DMS153 (cell line): Measurements from ENCODE around the gene MMP17.

Source experiments
- DNase-seq: peaks from one replicate; lab custom pipeline; 2025; lab: John Stamatoyannopoulos, UW

The MMP17 gene

DNA sequence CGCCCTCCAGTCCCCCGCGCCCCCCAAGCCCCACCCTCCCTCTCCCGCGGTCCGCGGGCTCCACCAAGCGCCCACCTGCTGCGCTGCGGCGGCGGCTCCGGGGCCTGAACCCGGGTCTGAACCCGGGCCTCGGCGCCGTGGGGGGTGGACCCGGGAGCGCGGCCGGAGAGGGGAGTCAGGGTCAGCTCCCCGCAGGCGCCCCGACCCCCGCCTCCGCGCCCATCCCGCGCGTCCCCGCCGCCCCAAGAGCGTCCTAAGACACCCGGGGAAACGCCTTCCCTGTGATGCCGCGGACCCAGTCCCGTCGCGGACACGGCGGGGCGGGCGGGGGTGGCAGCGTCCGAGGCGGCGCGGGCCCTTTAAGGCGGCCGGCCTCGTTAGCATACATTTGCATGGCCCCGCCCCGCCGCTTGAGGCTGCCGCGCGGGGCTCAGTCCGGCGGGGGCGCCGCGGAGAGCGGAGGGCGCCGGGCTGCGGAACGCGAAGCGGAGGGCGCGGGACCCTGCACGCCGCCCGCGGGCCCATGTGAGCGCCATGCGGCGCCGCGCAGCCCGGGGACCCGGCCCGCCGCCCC, at the start of gene MMP17:
MMP17 (plus strand) TSS at position 433 of the 574 bp plus-strand sequence; CDS start at position 535, 102 bp downstream.
- no peak for DNase-seq

DNA sequence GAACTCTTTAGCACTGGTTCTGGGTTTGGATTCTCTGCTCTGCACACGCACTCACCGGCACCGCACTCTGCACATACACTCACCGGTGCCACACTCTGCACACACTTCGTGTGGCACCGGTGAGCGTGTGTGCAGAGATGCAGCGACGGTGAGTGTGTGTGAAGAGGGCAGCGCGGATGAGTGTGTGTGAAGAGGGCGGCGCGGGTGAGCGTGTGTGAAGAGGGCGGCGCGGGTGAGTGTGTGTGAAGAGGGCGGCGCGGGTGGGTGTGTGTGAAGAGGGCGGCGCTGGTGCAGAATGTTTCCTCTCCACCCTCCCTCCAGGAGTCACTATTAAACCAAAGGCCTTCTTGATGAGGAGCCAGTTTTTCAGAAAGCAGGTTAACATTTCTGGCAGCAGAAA, 49.2 kb upstream of the MMP17 start:
- DNase-seq, result no peak

DNA sequence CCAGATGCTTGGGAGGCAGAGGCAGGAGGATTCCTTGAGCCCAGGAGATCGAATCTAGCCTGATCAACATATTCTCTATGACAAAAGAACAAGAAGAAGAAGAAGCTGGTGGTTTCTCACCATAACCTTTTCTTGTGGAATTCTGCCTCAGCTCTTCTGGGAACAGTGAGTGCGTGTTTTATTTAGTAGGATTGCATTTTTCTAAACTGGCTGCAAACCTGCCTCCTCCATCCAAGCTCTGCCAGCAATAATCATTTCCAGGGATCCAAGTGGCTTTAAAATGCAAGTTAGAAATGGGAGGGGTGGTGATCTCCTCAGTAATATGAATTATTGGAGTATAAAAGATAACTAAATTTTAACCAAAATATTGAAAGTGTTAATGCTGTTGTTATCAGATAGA, 46.1 kb upstream of the MMP17 start:
- DNase-seq, result no peak

DNA sequence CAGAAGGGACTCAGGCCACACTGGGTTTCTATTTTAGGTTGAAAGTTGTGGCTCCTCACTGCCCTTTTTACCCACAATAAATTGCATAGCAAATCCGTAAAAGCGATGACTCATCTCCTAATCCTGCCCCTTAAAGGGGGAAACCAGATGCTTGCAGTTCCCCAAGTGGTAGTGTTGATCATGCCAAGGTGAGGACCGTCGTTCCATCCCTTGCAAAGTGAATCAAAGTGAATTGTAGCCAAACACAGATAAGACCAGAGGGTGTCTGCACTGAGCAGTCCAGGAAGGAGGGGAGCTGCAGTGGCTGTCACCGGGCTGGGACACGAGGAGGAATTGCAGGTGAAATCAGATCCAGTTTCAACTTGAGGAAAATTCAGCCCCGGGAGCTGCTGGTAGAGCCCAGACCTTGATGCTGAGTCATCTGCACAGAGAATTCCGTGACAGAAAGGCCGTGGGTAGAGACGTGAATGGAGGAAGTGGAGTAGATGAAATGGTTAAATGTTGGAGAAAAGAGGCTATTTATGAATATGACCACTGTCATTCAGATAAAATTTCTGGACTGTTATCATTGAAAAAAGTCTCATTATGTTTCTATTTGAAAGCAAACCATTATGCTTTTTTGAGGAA, 44.2 kb upstream of the MMP17 start:
- DNase-seq, result no peak

DNA sequence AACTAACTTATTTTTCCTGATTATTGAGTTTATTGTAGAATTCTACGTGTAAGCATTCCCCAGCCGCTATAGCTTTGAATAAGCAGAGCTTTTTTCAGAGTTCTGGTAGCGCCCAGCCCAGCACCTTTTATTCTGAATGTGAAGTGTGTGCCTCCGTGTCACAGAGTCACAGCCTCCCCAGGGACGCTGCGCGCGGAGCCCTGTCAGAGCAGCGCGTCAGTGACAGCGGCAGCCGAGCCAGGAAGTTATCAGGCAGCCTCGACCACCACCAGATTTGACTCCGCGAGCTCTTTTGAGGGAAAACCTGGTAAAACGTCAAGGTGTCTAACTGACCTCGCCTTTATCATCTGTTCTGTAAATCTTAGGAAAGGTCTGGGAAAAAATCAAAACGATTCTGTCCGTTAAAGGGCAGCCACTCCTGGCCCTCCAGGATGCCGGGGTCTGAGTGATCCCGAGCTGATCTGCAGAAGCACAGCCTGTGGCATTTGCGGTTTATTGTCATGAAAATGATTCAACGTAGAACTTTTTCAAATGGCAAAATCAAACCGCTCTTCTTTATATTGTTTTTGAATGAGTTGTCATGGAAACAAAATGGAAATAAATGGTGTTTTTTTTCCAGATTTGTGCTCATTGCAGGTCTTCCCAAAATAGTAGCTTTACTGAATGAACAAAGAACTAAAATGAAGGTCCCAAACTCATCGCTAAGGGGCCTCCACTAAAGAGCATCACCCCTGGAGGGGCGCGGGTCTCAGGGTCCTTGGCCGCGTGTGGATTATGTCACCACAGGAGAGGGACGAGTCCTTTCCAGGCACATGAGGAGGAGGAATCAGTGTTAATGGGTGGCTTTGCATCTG, 43.1 kb upstream of the MMP17 start:
- no peak for DNase-seq

DNA sequence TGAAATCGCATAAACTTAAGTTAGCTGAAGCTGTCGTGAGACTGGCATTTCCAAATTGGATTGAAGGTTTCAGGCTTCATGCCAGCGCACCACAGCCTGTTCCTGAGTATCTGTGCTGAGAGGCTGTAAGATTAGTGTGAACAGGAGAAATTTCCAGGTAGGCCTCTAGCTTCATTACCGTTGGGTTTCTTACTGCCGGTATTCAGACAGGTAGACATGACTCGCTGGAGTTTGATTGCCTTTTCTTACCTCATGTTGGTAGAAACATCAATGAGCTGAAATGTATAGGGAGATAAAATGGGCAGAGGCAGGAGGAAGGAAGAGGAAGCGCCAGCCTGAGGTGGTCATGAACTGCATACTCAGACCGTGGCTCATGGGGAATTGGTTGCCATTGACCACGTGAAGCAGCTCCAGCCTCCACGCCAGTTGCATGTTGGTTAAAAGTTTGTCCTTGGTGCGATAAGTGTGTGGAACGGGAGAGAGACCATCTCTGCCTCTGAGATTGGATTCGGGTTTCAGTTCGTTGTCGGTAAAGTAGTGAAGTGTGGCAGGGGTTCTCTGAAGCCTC, 42.3 kb upstream of the MMP17 start:
- no peak for DNase-seq

DNA sequence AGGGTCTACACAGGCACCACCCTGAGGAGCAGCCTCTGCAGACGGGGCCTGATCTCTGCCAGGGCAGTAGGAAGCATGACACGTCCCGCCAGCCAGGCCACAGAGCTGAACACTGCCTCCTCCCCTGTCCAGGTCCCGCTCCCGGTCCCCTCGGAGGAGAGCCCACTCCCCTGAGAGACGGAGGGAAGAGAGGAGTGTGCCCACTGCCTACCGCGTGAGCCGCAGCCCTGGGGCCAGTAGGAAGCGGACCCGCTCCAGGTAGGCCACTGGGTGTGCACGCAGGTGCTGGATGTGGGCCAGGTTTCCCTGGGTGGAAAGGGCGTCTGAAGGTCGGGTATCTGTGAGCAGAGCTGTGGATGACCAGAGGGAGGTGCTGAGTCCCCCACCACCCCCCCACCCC, 41.9 kb upstream of the MMP17 start:
- no peak for DNase-seq

DNA sequence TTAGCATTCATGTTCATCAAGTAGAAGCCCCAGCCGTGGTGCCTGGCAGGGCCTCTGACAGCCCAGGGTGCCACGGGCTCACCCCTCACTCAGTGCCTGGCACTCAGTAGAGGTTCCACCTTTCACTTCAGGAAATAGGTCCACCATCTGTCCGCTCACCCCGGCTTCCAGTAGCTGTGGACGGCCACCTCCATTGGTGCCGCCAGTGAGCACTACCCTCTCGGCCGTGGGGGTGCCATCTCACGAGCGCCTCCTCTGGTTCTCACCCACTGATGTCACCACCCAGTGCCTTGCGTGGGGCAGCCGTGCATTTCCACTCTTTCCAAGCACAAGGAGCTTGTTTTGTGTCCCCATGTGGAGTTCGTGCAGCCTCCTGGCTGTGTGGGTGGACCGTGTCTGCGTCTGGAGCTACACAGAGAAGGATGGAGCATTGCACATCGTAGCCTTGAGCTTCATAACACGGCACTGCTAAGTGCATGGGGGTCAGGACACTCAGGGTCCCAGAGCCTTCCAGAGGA, 41.0 kb upstream of the MMP17 start:
- DNase-seq, result no peak

DNA sequence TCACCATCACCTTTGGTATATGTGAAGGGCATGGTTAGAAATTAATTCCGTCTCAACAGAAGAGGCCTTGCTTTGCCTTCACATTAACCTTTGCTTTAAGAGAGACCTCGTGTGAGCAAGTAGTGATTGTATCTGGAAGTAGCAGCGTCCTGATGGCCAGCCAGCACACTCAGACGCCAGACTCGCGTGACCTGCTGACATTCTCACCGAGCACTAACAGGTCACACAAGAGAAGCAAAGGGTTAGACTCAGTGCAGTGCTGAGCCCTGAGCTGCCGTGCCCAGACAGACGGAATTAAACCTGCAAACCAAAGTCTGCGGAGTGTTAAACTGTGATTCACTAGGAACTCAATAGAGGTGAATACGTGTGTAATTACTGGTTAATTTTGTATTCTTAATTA, 40.1 kb upstream of the MMP17 start:
- DNase-seq, result no peak

DNA sequence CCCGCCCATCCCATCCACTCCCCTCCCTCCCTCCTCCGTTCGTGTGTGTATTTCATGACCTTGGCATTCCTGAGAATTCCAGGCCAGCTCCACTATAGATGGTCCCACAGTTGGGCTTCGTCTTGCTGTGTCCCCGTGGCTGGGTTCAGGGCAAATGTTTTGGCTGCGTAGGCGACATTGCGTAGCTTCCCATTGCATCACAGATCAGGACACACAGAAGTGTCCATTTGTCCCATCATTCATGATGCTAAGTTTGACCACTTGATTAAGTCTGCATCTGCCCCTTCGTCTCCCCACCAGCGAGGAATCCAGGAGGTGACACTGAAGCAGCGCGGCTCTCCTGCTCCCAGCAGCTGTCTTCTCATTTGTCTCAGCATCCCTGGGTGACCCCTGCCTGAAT, 38.6 kb upstream of the MMP17 start:
- DNase-seq, result no peak

DNA sequence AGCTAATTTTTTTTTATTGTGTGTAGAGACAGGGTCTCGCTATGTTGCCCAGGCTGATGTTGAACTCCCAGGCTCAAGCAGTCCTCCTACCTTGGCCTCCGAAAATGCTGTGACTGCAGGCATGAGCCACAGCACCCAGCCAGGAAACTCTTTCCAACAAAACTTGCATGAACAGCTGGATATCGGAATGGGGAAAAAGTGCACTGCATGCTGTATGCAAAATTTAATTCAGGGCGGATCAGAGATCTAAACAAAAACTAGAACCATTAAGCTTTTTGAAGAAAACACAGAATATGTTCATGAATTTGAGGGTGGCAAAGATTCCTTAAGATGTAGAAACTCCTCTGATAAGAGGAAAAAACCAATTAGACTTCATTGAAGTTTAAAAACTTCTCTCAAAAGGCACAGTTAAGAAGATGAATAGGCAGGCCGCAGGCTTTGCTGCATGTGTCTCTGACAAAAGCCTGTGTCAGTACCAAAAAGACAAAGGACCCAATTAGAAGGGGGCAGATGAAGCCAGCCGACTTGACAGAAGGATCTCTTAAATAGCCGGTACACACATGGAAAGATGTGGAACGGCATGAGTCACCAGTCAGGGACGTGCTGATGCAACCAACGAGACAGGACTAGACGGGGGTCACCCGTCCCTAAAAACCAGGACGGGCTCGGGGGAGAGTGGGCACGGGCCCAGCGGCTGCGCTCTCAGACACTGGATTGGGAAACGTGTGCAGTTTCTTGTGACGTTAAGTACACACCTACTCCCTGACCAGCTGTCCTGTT, 34.8 kb upstream of the MMP17 start:
- no peak for DNase-seq

DNA sequence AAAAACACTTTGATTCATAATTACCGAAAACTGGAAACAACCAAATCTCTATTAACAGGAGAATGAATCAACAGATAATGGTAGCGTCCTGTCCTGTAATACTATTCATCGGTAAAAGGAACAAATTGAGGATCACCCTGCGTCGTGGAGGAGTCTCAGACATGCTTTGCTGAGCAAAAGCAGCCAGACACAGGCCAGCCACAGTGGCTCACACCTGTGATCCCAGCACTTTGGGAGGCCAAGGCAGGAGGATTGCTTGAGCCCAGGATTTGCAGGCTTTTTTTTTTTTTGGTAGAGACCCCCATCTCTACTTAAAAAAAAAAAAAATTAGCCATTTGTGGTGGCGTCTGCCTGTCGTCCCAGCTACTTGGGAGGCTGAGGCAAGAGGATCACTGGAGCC, 34.1 kb upstream of the MMP17 start:
- no peak for DNase-seq

DNA sequence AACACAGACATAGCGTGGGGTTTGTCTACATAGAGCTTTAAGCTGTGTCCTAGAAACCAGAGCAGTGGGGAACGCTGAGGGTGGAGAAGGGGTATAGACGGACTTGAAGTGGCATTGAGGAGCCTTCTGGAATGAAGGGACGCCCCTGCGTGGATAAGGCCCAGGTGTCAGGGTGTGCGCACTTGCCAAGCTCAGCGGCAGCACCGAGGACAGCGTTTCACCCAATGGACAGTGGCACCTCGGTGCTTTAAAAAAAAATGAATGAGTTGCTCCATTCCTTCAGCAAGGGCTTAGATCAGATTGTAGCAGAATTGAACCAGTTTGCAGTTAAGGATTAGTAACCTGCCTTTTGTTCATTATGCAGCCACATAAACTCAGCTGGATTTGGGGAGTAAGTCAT, 33.6 kb upstream of the MMP17 start:
- no peak for DNase-seq

DNA sequence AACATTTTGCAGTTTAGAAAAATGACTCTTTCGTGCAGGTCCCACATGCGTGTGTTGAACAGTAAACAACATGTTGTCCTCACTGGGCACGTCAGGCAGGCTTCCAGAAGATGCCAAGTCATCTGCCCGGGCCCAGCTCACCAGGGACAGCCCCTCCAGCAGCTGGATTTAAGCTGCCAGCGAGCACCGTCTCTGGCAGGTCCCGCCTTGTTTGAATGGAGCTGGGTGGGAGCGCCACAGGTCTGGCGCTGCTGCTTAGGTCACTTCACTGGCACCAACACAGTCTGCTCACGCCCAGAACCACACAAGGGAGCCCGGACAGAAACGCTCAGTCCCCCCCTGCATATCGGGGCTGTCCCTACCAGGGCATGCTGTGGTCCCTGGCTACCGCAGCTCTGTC, 33.1 kb upstream of the MMP17 start:
- no peak for DNase-seq

DNA sequence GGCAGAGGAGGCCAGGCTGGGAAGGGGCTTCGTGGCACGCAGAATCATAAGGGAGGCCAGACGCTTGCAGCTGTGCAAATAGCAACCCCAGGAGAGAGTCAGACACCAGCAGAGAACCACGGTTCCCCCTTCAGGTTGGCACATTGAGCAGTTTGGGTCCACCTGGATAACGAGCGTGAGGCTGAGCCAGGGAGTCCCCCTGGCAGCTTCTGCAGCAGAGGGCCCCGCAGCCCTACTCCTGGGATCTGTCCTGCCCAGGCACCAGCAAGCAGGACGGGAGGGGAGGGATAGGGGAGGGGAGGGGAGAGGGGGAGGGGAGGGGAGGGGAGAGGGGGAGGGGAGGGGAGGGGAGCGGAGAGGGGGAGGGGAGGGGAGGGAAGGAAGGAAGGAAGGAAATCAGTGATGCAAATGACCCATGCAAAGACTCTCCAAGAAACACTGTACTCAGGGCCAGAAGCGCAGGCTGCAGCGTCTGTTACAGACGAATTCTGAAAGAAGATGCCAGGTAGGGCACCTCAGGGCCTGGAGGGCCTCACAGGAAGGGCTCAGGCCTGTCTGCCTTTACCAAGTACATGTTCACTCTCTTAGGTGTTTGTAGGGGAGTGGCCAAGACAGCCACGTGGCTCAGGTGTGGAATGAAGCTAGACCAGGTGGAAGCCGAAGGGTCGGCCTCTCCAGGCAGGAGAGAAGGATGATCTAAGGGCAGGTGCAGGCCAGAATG, 32.3 kb upstream of the MMP17 start:
- DNase-seq, result no peak

DNA sequence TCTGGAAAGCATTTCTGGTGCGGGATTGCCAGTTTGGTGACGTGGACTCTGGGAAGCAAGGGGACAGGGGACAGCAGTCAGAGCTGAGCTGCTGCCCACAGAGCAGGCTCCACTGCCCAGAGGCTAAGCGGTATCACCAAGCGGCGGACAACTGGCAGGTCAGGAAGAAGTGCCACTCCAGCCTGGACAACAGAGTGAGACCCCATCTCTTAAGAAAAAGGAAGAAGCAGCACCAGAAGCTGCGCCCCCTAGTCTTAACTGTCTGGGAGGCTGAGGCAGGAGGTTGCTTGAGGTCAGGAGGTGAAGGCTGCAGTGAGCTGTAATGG, 31.8 kb upstream of the MMP17 start:
- no peak for DNase-seq

DNA sequence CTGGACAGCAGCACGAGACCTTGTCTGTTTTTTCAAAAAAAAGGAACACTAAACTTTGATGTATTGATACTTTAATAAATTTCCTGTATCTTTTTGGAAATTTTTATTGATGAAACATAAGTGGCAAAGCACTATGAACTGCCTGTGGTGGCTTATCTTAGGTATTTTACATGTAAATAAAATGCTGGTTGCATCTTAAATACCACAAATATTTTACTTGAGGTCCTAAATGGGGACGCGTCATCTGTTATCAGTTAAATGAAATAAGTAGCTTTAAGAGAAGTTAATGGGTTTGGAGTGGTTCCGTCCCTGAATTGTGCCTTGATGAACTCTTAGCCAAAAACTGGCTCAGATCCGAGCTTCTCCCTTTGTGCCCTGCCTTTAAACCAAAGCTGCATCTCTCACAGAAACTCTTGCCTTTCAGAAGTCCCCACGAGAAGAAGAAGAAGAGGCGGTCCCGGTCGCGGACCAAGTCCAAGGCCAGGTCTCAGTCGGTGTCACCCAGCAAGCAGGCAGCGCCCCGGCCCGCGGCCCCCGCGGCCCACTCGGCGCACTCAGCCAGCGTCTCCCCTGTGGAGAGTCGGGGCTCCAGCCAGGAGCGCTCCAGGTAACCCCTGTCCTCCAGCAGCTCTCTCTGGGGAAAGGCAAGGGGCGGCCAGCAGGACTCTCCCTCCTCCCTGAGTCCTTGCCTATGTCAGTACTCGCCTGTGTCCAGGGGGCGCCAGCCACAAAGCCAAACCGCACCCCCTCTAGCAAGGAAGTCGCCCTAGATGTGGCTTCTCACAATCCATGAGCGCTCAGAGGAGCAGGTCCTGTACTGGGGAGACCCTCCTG, 31.2 kb upstream of the MMP17 start:
- no peak for DNase-seq

DNA sequence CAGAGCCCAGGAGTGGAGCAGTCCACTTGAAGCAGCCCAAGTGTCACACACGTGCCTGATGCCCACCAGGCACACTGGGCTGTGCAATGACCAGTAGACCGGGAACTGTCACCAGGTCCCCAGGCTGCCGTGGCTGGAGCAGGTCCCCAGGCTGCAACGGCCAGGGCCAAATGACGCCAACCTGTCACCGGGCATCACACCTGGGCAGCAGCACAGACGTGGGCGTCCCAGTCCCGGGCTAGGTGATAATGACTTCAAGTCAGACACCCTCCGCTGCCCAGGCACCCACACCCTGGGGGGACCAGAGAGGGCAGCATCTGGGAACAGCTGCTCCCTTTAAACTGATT, 30.6 kb upstream of the MMP17 start:
- no peak for DNase-seq

DNA sequence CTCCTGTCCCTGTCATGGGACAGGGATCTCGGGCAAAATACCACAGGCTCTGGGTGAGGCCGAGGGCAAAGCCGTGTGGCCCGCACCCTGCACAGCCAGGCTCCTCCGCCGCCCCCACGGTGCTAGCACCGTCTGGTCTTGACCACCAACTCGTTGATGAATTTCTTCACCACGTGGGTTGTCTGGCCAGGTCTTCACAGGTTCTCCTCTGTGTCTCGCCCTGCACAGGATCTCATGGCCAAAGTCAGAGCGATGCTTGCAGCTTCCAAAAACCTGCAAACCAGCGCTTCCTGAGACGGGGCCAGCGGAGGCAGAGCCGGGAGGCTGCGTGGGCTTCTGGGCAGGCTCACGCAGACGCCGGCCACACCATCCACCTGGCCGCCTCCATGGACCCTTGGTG, 29.0 kb upstream of the MMP17 start:
- no peak for DNase-seq

DNA sequence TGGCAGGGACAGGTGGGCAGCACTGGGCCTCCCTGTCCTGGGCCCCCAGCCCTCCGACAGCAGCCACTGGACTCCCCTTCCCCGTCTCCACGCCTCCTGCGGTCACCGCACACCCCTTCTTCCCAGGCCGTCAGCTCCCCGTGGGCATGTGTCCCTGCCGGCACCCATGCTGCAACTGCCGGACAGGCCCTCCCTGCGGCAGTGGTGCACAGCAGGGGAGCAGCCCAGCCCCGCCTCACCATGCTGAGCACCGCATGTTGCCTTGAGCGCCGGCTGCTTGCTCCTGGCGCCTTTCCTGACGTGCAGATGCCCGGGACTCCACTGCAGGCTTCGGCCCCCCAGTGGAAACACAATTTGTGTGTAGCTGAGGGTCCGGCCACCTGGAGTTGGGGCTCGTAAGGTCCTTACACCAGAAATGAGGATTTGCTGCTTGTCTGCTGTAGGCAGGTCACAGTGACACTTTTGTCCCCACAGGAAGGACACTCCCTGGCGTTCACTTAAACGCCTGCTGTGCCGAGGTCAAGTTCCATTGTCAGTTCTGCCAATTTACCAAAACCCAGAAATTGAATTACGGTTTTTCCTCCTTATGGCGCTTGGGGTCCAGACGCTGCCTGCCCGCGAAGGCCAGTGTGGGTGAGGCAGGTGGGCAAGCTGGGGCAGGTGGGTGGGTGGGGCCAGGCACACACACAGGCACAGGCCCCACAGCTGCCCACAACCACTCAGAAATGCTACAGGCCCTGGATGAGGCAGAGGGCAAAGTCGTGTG, 28.2 kb upstream of the MMP17 start:
- DNase-seq, result no peak
